Heart left ventricle (tissue), 16 donors: ENCODE measurements around the gene SSX3. TPM values are rescaled to one million over a fixed set of nuclear protein-coding genes. Genes with fewer than 3 reads are reported as not detected.
"Not testable (repeated sequence)": the region's sequence is repeated elsewhere in the genome, so short reads cannot be mapped to it uniquely, and the experiment has no call there.

ENCODE experiments used
- ATAC-seq, 4 donors: fragments of 200-7000 bp; cut with Tn5 transposase; one replicate each; pipeline ENCODE4 v1.9.1; 2020 to 2022; ENCODE audit warnings: moderate library complexity in 4 of 4, mild to moderate bottlenecking in 3 of 4, moderate number of reproducible peaks in 1 of 4
- DNase-seq, 5 donors: peaks; one replicate each; pipeline ENCODE4 v3.0.0-alpha.2; 2020
- H3K27ac ChIP-seq, 12 donors: fragments of 200-600 bp; sonication (generic) in 4 of 12; one replicate each; pipeline versions ENCODE4 v1.5.0 to v1.8.0; 2016 to 2022; ENCODE audit warnings: mild to moderate bottlenecking in 2 of 12
- H3K27me3 ChIP-seq, 9 donors: fragments of 200-600 bp; sonication (generic) in 2 of 9; one replicate each; pipeline versions ENCODE4 v1.5.1 to v1.8.0; 2016 to 2022; ENCODE audit warnings: mild to moderate bottlenecking in 3 of 9
- H3K36me3 ChIP-seq, 9 donors: fragments of 200-600 bp; sonication (generic) in 2 of 9; one replicate each; pipeline versions ENCODE4 v1.5.0 to v1.8.0; 2018 to 2022; ENCODE audit warnings: mild to moderate bottlenecking in 2 of 9
- H3K4me1 ChIP-seq, 12 donors: fragments of 200-600 bp; sonication (generic) in 4 of 12; one replicate each; pipeline versions ENCODE4 v1.5.0 to v1.8.0; 2016 to 2022; ENCODE audit warnings: mild to moderate bottlenecking in 3 of 12
- H3K4me3 ChIP-seq, 12 donors: fragments of 200-600 bp; sonication (generic) in 4 of 12; one replicate each; pipeline versions ENCODE4 v1.5.0 to v1.8.0; 2017 to 2022; ENCODE audit warnings: mild to moderate bottlenecking in 9 of 12, moderate library complexity in 4 of 12
- H3K9me3 ChIP-seq, 12 donors: fragments of 200-600 bp; sonication (generic) in 4 of 12; one replicate each; pipeline versions ENCODE4 v1.5.0 to v1.8.0; 2016 to 2022; ENCODE audit warnings: mild to moderate bottlenecking in 1 of 12
- WGBS, 4 donors: extraction: QIAGEN DNeasy Blood & Tissue Kit in 2 of 4; methylation state at CpG; one replicate each; pipeline versions ENCODE4 v1.1.5 to v1.1.7; 2013 to 2018; 5-methylcytosine and 5-hydroxymethylcytosine counted together
- intact Hi-C, 10 donors: fragments of 100-400 bp; cut with DNase I; formaldehyde crosslinking; loops; one replicate each; pipeline versions ENCODE4 v1.11.1 to v1.14.2; 2022
- long read RNA-seq, 3 donors: library from polyadenylated mRNA; unstranded; transcript quantifications; one replicate each; pipeline ENCODE4 v2.0.0, GENCODE V29; 2020 to 2021
- polyA plus RNA-seq, 2 donors: library from polyadenylated mRNA; stranded (reverse); fragments of 200-250 nt; gene quantifications; one replicate each; pipeline ENCODE4 v1.2.3, GENCODE V29; 2013
- total RNA-seq, 9 donors: library from RNA; depleted of rRNA in 2 of 9; stranded (reverse); fragments of >200 nt in 2 of 9; fragmentation: NEBNext Ultra II Directional in 3 of 9; extraction: Animal tissue kit (Norgen Biotek cat#: 25700) in 3 of 9; gene quantifications; one replicate each; pipeline versions ENCODE4 v1.1.0 to v1.2.4, GENCODE V29; 2016 to 2023
- donor health status: ischemic (EF 13 %, LVEDD 7.1; RV severe dilation, severe dysfunction).
- donor health status: healthy with polysubstance abuse.
- donor health status: DM: no; HTN: yes; CAD: no.
- donor health status: DM: no; HTN: no; CAD: no.
- donor health status: ischemic (EF 25% LVEDD 6.9; RV normal size, moderate dysfunction).
- donor health status: ischemic (EF 25% LVEDD 5.7; RV mildly dilated, moderate dysfunction).
- donor health status: healthy.
- donor health status: DM: yes; HTN: yes; CAD: no.
- donor health status: ischemic (EF 35%, LVEDD 5.7; RV mildly dilated, moderate dysfunction).
- donor health status: nonischemic (EF 11% LVEDD 7.7; RV severe dilation, severe dysfunction).
- donor health status: DM: yes; HTN: yes; CAD: no.
- donor health status: PGD.
- donor health status: ischemic (EF 29% LVEDD 5.4; RV normal size, mild dysfunction).
- donor health status: nonischemic (EF 23%, LVEDD 6.1; RV moderate dilation, normal function).

The SSX3 gene, protein sequence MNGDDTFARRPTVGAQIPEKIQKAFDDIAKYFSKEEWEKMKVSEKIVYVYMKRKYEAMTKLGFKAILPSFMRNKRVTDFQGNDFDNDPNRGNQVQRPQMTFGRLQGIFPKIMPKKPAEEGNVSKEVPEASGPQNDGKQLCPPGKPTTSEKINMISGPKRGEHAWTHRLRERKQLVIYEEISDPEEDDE
- total RNA-seq, result not detected
- not detected for polyA plus RNA-seq
- long read RNA-seq, donor 1, result 0 reads
- long read RNA-seq, donor 2, result 0 reads
- long read RNA-seq, donor 3, result 0 reads

DNA sequence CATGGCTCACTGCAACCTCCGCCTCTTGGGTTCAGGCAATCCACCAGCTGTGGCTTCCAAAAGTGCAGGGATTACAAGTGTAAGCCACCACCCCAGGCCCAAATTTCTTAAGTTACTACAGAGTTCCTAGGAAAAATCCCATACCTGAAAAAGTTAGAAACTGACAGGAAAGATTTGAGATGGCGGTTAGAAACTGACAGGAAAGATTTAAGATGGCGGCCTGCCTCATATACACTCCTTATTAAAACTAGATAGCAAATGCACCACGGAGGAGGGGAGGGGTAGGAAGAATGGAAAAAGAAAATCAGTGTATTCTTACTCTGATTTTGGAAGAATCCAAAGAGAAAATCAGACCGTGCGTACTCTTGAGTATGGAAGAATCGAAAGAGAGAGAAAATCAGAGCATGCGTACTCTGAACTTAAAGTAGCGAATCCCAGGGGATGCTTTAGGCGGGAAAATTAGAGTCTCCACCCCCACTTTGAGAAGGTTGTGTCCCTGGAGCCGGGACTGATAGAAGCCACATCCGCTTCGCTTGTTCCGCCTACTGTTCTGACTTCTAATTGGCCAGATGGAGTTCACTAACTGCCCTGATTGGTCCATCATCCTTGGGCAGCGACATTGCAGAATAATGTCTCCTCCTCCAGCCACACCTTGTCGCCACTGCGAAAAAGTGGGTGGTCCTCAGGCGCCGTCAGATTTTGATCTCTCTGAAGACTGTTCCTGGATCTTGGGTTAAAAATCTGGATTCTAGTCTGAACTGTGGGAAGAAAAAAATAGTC, at the start of gene SSX3:
TSS of gene SSX3 (minus strand) at position 389 of the 780 bp plus-strand sequence. CDS start 1,454 bp downstream, outside the sequence.
- intact Hi-C loops, H3K36me3 ChIP-seq, H3K9me3 ChIP-seq, ATAC-seq, DNase-seq, H3K27ac ChIP-seq, H3K4me1 ChIP-seq, H3K4me3 ChIP-seq, H3K27me3 ChIP-seq: not testable (repeated sequence)
- 85 to 95% (median 91%) methylated on average over 17 to 19 of the region's 19 CpGs for WGBS, 4 donors

DNA sequence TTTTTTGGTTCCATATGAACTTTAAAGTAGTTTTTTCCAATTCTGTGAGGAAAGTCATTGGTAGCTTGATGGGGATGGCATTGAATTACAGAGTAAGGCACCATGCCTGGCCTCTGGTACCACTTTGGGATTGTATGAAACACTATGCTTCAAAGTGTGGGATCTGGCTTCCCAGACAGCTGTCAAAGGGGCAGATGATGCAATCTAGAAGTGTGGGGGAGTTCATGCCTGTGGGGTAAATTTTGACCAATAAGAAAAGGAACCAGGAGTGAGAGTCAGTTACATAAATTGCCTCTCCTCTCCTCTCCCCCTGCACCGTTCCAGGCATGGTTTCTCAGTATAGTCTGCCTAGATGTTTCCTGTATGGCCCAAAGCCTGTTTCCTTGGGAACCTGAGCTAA, 41.3 kb upstream of the SSX3 start:
- WGBS, 4 donors, result 9 to 58% (median 40%) methylated on average over 1 of the region's 1 CpG
- H3K36me3 ChIP-seq, H3K27ac ChIP-seq, H3K4me3 ChIP-seq, ATAC-seq, intact Hi-C loops, DNase-seq, H3K9me3 ChIP-seq, H3K27me3 ChIP-seq, H3K4me1 ChIP-seq: not testable (repeated sequence)

DNA sequence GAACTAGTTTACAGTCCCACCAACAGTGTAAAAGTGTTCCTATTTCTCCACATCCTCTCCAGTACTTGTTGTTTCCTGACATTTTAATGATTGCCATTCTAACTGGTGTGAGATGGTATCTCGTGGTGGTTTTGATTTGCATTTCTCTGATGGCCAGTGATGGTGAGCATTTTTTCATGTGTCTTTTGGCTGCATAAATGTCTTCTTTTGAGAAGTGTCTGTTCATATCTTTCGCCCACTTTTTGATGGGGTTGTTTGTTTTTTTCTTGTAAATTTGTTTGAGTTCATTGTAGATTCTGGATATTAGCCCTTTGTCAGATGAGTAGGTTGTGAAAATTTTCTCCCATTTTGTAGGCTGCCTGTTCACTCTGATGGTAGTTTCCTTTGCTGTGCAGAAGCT, 40.4 kb upstream of the SSX3 start:
- H3K27ac ChIP-seq, intact Hi-C loops, H3K4me3 ChIP-seq, H3K27me3 ChIP-seq, DNase-seq, H3K9me3 ChIP-seq, ATAC-seq, H3K4me1 ChIP-seq, H3K36me3 ChIP-seq: not testable (repeated sequence)
- WGBS, 4 donors, result 54 to 86% (median 79%) methylated on average over 1 to 2 of the region's 2 CpGs

DNA sequence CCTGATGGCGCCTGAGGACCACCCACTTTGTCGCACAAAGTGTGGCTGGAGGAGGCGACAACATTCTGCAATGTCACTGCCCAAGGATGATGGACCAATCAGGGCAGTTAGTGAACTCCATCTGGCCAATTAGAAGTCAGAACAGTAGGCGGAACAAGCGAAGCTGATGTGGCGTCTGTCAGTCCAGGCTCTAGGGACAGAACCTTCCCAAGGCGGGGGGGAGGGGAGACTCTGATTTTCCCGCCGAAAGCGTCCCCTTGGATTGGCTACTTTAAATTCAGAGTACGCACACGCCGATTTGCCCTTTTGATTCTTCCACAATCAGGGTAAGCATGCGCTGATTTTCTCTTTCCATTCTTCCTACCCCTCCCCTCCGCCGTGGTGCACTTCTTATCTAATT, 26.7 kb upstream of the SSX3 start, which contains the start of gene SSX4:
TSS of gene SSX4 (plus strand) at position 301 of the 400 bp plus-strand sequence. CDS start 515 bp downstream, outside the sequence.
- DNase-seq, ATAC-seq, H3K4me3 ChIP-seq, H3K27ac ChIP-seq, intact Hi-C loops, H3K36me3 ChIP-seq, H3K27me3 ChIP-seq, H3K4me1 ChIP-seq, H3K9me3 ChIP-seq: not testable (repeated sequence)
- WGBS, 4 donors, result no CpG with 5 or more reads among the region's 16 CpGs

DNA sequence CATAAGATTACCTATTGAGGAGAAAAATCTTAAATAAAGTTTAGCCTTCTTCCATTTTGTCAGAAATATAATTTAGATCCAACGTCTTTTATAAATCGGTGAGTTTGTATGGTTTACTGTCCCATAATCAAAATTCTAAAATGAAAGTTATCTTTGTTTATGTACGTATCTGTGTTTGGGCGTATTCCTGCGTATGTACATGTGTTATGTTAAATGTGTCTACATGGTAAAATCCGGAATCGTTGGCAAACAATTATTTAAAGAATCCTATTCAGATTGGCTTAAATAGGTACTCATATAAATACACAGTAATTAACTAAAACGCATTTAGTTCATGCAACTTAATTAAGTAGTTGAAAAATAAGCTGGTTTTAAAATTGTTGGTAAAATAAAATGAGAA, 13.9 kb upstream of the SSX3 start:
- no CpG with 5 or more reads among the region's 8 CpGs for WGBS, 4 donors
- H3K9me3 ChIP-seq, H3K27ac ChIP-seq, H3K4me3 ChIP-seq, H3K4me1 ChIP-seq, intact Hi-C loops, H3K27me3 ChIP-seq, ATAC-seq, DNase-seq, H3K36me3 ChIP-seq: not testable (repeated sequence)

DNA sequence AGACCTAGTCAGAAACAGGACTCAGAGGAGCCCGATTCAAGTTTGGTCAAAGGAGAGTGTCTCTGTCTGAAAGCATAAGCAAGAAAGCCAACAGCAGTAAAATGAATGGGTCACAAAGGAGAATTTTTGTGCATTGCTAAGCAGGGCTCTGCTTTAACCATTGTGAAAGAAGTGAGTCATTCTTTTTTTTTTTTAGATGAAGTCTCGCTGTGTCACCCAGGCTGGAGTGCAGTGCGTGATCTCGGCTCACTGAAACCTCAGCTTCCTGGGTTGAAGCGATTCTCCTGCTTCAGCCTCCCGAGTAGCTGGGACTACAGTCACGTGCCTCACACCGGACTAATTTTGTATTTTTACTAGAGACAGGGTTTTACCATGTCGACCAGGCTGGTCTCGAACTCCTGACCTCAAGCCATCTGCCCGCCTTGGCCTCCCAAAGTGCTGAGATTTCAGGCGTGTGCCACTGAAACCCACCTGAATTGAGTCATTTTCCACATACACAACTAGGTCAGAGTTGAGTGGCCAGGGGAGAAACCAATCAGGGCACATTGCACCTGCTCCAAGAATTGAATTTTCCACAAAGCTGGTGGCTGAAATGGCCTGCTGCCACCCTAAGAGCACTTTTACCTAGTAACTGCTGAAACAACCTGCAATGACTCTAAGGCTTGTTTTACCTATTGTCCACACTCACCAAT, 11.4 kb upstream of the SSX3 start:
- H3K36me3 ChIP-seq, H3K27ac ChIP-seq, ATAC-seq, H3K27me3 ChIP-seq, H3K4me3 ChIP-seq, H3K4me1 ChIP-seq, H3K9me3 ChIP-seq, DNase-seq, intact Hi-C loops: not testable (repeated sequence)
- WGBS, 4 donors, result no CpG with 5 or more reads among the region's 12 CpGs

DNA sequence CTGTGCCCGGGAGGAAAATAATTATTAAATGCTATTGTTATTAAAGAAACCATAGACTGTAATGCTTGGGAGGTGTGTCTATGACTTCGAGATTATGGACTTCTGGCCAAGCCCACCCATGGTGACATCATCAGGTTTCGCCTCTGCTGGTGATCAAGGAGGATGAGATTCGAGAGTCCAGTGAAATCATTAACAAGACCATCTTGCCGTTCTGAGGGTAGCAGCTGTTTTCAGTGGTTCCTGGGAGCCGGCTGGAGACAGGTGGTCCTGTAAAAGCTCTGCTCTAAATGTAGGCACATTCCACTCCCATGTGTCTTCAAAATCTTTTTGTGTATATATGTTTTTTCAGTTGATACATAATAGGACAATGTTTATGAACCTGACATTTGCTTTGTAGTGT, 2.8 kb upstream of the SSX3 start:
- H3K4me1 ChIP-seq, intact Hi-C loops, H3K36me3 ChIP-seq, H3K27ac ChIP-seq, H3K4me3 ChIP-seq, ATAC-seq, H3K9me3 ChIP-seq, DNase-seq, H3K27me3 ChIP-seq: not testable (repeated sequence)
- whole genome bisulfite sequencing, 4 donors, result 70 to 82% (median 78%) methylated on average over 5 to 6 of the region's 6 CpGs
